ENCODE measurements around the gene CLEC17A. TPM values are rescaled to one million over a fixed set of nuclear protein-coding genes. Genes with fewer than 3 reads are reported as not detected.
"Not testable (repeated sequence)": the region's sequence is repeated elsewhere in the genome, so short reads cannot be mapped to it uniquely, and the experiment has no call there.

The CLEC17A gene
- total RNA-seq, 1 donor from 2014 or later = not detected

- intact Hi-C loops (cut with micrococcal nuclease) = no loop called here
These were observed 24.4 kb upstream of the CLEC17A start for GRCh38 chr19:14558370-14559066.

GRCh38 chr19:14559916-14560775, 22.7 kb upstream of the CLEC17A start:
- intact Hi-C loops (cut with micrococcal nuclease) = no loop called here

GRCh38 chr19:14560776-14561108, 22.1 kb upstream of the CLEC17A start:
- intact Hi-C loops (cut with micrococcal nuclease) = no loop called here

GRCh38 chr19:14561249-14561648, 21.6 kb upstream of the CLEC17A start:
- intact Hi-C loops (cut with micrococcal nuclease) = no loop called here

GRCh38 chr19:14561847-14562351, 21.0 kb upstream of the CLEC17A start:
- intact Hi-C loops (cut with micrococcal nuclease) = no loop called here

- intact Hi-C loops (cut with micrococcal nuclease) = no loop called here
These were observed 20.0 kb upstream of the CLEC17A start for GRCh38 chr19:14562660-14563589.

GRCh38 chr19:14563590-14563926, 19.3 kb upstream of the CLEC17A start:
- intact Hi-C loops (cut with micrococcal nuclease) = no loop called here

- intact Hi-C loops (cut with micrococcal nuclease) = no loop called here
These were observed 18.8 kb upstream of the CLEC17A start for GRCh38 chr19:14563989-14564651.

- intact Hi-C loops (cut with micrococcal nuclease) = not testable (repeated sequence)
These were observed 18.1 kb upstream of the CLEC17A start for GRCh38 chr19:14564652-14565297.

- intact Hi-C loops (cut with micrococcal nuclease) = no loop called here
These were observed 17.6 kb upstream of the CLEC17A start for GRCh38 chr19:14565298-14565679.

- intact Hi-C loops (cut with micrococcal nuclease) = no loop called here
These were observed 16.8 kb upstream of the CLEC17A start for GRCh38 chr19:14565765-14566711.

GRCh38 chr19:14566712-14567077, 16.2 kb upstream of the CLEC17A start:
- intact Hi-C loops (cut with micrococcal nuclease) = no loop called here

GRCh38 chr19:14567079-14567478, 15.8 kb upstream of the CLEC17A start:
- intact Hi-C loops (cut with micrococcal nuclease) = no loop called here

GRCh38 chr19:14570864-14571527, 11.9 kb upstream of the CLEC17A start:
- intact Hi-C loops (cut with micrococcal nuclease) = loop anchor here (5.0 kb wide), 3 partner anchors 216 to 806 kb away; partner anchors contain the start of gene AKAP8

- intact Hi-C loops (cut with micrococcal nuclease) = loop anchor here (1.0 to 5.0 kb wide), 7 partner anchors 16 to 805 kb away; partner anchors contain the start of genes AKAP8 and TECR
These were observed 11.0 kb upstream of the CLEC17A start, which contains the start of gene NDUFB7 for GRCh38 chr19:14571695-14572490. Gene NDUFB7 (minus strand): TSS chr19:14572066. CDS start chr19:14572000, 66 bp downstream.

GRCh38 chr19:14575428-14575980, 7.4 kb upstream of the CLEC17A start:
- intact Hi-C loops (cut with micrococcal nuclease) = no loop called here

GRCh38 chr19:14576363-14576762, 6.5 kb upstream of the CLEC17A start:
- intact Hi-C loops (cut with micrococcal nuclease) = no loop called here
